Neural cell (in vitro differentiated cells): ENCODE measurements around the gene SPATA9.

Source experiments
- CTCF ChIP-seq: fragments of 450-650 bp; IDR thresholded peaks from 2 replicates; pipeline ENCODE4 v1.5.1; 2014; ENCODE audit warnings: antibody characterized with exemption, mild to moderate bottlenecking, moderate library complexity; ENCODE audit not compliant: poor library complexity, severe bottlenecking
- EP300 ChIP-seq: fragments of 450-650 bp; conservative IDR thresholded peaks from 2 replicates; pipeline ENCODE4 v1.6.1; 2014; ENCODE audit warnings: antibody characterized with exemption, mild to moderate bottlenecking, moderate library complexity; ENCODE audit not compliant: poor library complexity, severe bottlenecking
- EZH2 ChIP-seq: fragments of 200-600, 300-800 bp; shearing (Covaris generic), sonication (generic); IDR thresholded peaks from 2 replicates; pipeline ENCODE4 v1.6.1; 2014; ENCODE audit warnings: antibody characterized with exemption, low read length, borderline replicate concordance, mild to moderate bottlenecking; ENCODE audit not compliant: insufficient read depth, poor library complexity, severe bottlenecking
- SMC3 ChIP-seq: fragments of 450-650 bp; conservative IDR thresholded peaks from 2 replicates; pipeline ENCODE4 v1.6.1; 2014; ENCODE audit warnings: antibody characterized with exemption, mild to moderate bottlenecking, moderate library complexity; ENCODE audit not compliant: poor library complexity
- TAF1 ChIP-seq: IDR thresholded peaks from 2 replicates; pipeline ENCODE4 v1.6.1; 2012; ENCODE audit warnings: low read depth

- no peak for TF ChIP-seq EZH2
- no peak for TF ChIP-seq TAF1
- no peak for TF ChIP-seq SMC3
- no peak for TF ChIP-seq EP300
- TF ChIP-seq CTCF, result no peak
Measured at GRCh38 chr5:95725071-95725820, 42.5 kb upstream of the SPATA9 start.
